Tibial nerve (tissue), 4 donors: ENCODE results near the gene LLCFC1.

ENCODE experiments used
- EP300 ChIP-seq, 2 donors: sonication (generic); formaldehyde crosslinking; IDR thresholded peaks; one replicate each; pipeline ENCODE4 v1.6.1; 2017; ENCODE audit warnings: antibody characterized with exemption in 2 of 2, mild to moderate bottlenecking in 1 of 2
- TF ChIP-seq, protein P1 (sequence below), 5 experiments: fragments of 200-600 bp in 3 of 5; fragments of 450-650 bp in 2 of 5; sonication (generic) in 3 of 5; IDR thresholded peaks; one replicate each; pipeline ENCODE4 v1.5.1; 2016 to 2019; ENCODE audit warnings: antibody characterized with exemption in 5 of 5, mild to moderate bottlenecking in 3 of 5, moderate library complexity in 2 of 5

DNA sequence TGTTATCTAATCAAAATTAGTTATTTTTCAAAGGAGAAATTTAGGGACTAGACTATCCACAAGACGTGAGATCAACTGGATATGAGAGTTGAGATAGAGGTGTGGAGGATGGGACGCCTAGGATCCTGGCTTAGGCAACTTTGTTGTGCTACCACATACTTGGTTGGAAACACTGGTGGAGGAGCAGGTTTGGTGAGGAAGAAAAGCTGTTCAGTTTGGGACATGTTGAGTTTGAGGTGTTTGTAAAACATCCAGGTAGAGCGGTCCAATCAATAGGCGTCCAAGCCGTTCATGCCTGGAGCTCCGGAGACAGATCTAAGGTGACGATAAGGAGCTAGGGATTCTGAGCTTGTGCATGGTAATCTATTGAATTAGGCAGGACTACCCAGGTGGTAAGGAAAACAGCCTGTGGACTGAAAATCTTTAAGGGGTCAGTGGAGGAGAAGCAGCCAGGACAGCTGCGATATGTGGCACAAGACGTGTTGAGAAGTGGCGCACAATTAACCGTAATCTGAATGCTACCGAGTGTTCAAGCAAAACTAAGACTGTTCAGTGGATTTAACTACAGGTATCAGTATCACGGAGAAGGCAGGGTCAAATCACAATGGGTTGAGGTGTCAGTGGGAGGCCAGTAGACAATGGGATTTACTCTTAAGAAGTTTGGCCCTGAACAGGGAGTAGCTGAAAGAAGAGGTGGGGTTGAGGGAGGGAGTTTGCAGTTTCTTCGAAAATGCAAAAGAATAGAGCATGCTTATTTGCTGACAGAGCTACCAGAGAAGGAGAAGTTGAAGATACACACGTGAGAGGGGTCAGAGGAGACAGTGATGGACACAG, 37.6 kb upstream of the LLCFC1 start:
- TF ChIP-seq, protein P1, sequence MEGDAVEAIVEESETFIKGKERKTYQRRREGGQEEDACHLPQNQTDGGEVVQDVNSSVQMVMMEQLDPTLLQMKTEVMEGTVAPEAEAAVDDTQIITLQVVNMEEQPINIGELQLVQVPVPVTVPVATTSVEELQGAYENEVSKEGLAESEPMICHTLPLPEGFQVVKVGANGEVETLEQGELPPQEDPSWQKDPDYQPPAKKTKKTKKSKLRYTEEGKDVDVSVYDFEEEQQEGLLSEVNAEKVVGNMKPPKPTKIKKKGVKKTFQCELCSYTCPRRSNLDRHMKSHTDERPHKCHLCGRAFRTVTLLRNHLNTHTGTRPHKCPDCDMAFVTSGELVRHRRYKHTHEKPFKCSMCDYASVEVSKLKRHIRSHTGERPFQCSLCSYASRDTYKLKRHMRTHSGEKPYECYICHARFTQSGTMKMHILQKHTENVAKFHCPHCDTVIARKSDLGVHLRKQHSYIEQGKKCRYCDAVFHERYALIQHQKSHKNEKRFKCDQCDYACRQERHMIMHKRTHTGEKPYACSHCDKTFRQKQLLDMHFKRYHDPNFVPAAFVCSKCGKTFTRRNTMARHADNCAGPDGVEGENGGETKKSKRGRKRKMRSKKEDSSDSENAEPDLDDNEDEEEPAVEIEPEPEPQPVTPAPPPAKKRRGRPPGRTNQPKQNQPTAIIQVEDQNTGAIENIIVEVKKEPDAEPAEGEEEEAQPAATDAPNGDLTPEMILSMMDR (IDR thresholded peaks at IDR 0.05): no peak
- no peak for TF ChIP-seq EP300 (IDR thresholded peaks at IDR 0.05)
